VCaP (cell line): ENCODE measurements around the gene NAV2.

Source experiments
- H3K27ac ChIP-seq: fragments of 450-650 bp; 2 replicates; pipeline ENCODE4 v1.5.1; 2017
- TF ChIP-seq, protein P1 (sequence below): fragments of 450-650 bp; conservative IDR thresholded peaks from 2 replicates; pipeline ENCODE4 v1.5.1; 2017; ENCODE audit warnings: mild to moderate bottlenecking, moderate library complexity

The NAV2 gene

GRCh38 chr11:19843079-19843478 is 130.4 kb downstream of the NAV2 start:
- no peak overlapping the region for H3K27ac ChIP-seq
- TF ChIP-seq, protein P1, sequence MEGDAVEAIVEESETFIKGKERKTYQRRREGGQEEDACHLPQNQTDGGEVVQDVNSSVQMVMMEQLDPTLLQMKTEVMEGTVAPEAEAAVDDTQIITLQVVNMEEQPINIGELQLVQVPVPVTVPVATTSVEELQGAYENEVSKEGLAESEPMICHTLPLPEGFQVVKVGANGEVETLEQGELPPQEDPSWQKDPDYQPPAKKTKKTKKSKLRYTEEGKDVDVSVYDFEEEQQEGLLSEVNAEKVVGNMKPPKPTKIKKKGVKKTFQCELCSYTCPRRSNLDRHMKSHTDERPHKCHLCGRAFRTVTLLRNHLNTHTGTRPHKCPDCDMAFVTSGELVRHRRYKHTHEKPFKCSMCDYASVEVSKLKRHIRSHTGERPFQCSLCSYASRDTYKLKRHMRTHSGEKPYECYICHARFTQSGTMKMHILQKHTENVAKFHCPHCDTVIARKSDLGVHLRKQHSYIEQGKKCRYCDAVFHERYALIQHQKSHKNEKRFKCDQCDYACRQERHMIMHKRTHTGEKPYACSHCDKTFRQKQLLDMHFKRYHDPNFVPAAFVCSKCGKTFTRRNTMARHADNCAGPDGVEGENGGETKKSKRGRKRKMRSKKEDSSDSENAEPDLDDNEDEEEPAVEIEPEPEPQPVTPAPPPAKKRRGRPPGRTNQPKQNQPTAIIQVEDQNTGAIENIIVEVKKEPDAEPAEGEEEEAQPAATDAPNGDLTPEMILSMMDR = no peak

GRCh38 chr11:19844012-19844411 is 131.4 kb downstream of the NAV2 start:
- TF ChIP-seq, protein P1 = no peak
- no peak overlapping the region for H3K27ac ChIP-seq

DNA sequence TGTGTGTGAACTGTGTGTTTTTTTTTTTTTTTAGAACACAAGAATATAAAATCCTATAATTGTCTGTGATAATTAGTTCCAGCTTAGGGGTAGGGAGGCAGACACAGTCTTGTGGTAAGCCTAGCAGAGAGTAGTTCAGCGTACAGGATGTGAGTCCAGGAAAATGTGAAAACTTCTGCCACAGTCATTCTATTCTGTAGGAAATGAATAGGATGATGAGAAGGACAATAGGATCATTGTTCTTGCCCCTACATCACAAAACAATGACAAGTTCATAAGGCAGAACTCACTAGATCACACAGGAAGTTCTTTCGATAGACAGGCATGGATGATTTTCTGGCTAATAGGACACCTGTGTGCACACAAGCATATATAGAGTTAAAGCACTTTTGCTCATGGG is 132.2 kb downstream of the NAV2 start:
- H3K27ac ChIP-seq = no peak overlapping the region
- TF ChIP-seq, protein P1 = no peak

- TF ChIP-seq, protein P1 = no peak
- no peak overlapping the region for H3K27ac ChIP-seq
Measured at GRCh38 chr11:19845626-19846025, 133.0 kb downstream of the NAV2 start.

GRCh38 chr11:19846654-19847305 is 134.1 kb downstream of the NAV2 start:
- TF ChIP-seq, protein P1 = no peak
- no peak overlapping the region for H3K27ac ChIP-seq

DNA sequence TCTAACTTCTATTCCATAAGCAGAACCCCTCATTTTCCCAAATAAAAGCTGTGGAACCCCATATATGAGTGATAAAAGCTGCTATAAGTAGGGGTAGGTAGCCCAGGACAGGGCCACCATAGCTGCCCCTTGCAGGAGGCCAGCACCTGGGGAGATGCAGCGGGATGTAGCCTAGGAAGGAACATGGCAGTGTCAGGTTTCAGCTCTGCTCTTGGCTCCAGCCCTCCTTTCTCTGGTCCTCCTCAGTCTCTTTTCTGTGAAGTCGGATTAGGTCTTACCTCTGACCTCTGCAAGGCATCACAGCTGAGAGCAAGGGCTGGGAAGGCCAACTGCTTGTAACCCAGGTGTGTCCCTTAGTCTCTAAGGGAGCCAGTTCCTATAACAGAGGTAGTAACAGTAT is 135.6 kb downstream of the NAV2 start:
- no peak overlapping the region for H3K27ac ChIP-seq
- TF ChIP-seq, protein P1 = no peak

GRCh38 chr11:19849107-19849789 is 136.6 kb downstream of the NAV2 start:
- no peak overlapping the region for H3K27ac ChIP-seq
- TF ChIP-seq, protein P1 = no peak
